B cell (primary cell): ENCODE measurements around the gene TEX101. TPM values are rescaled to one million over a fixed set of nuclear protein-coding genes. Genes with fewer than 3 reads are reported as not detected.
"Not testable (repeated sequence)": the region's sequence is repeated elsewhere in the genome, so short reads cannot be mapped to it uniquely, and the experiment has no call there.

ENCODE experiments used
- ATAC-seq: fragments of 200-7000 bp; cut with Tn5 transposase; one replicate; pipeline ENCODE4 v1.10.0; 2021; ENCODE audit warnings: low read depth, mild to moderate bottlenecking, moderate number of reproducible peaks, moderate library complexity
- CTCF ChIA-PET: fragments of 350-600 bp; sonication (Branson Sonifier 250); formaldehyde crosslinking; loops from one replicate; lab custom pipeline; 2021; ENCODE audit warnings: antibody characterized with exemption, inconsistent platforms; lab: Charles Lee
- POLR2A ChIA-PET: fragments of 350-600 bp; sonication (Branson Sonifier 250); formaldehyde crosslinking; loops from one replicate; lab custom pipeline; 2021; ENCODE audit warnings: antibody characterized with exemption; lab: Charles Lee
- DNase-seq: peaks from one replicate; pipeline ENCODE4 v3.0.0; 2013
- H2AFZ ChIP-seq: 2 replicates; pipeline ENCODE4 v1.6.1; 2012; ENCODE audit warnings: mild to moderate bottlenecking, low read depth, low read length; ENCODE audit not compliant: insufficient read depth, poor library complexity, severe bottlenecking
- H3K27ac ChIP-seq, 2 donors: 1 replicate in 1 of 2; 2 replicates in 1 of 2; pipeline ENCODE4 v1.5.1; 2012 to 2013; ENCODE audit warnings: low read length in 2 of 2, mild to moderate bottlenecking in 2 of 2, moderate library complexity in 1 of 2
- H3K27me3 ChIP-seq, 4 experiments: fragments of 200-600 bp in 1 of 4; sonication (generic) in 1 of 4; replicated peaks in 1 of 4; 1 replicate in 2 of 4; 2 replicates in 2 of 4; pipeline versions ENCODE4 v1.6.1 to v1.7.0; 2013 to 2016; ENCODE audit warnings: low read length in 3 of 4, mild to moderate bottlenecking in 2 of 4, mixed read lengths in 1 of 4, moderate library complexity in 1 of 4; ENCODE audit not compliant: insufficient read depth in 4 of 4, control insufficient read depth in 3 of 4; ENCODE audit errors: control extremely low read depth in 1 of 4
- H3K36me3 ChIP-seq, 2 experiments: replicated peaks in 1 of 2; 1 replicate in 1 of 2; 2 replicates in 1 of 2; pipeline versions ENCODE4 v1.6.1 to v1.7.1; 2013; ENCODE audit warnings: low read length in 1 of 2; ENCODE audit not compliant: insufficient read depth in 2 of 2, control insufficient read depth in 1 of 2; ENCODE audit errors: control extremely low read depth in 1 of 2, extremely low read depth in 1 of 2
- H3K4me1 ChIP-seq, 2 donors: fragments of 200-600 bp in 1 of 2; sonication (generic) in 1 of 2; 1 replicate in 1 of 2; 2 replicates in 1 of 2; pipeline versions ENCODE4 v1.5.1 to v1.6.1; 2013 to 2017; ENCODE audit warnings: low read length in 2 of 2; ENCODE audit not compliant: control insufficient read depth in 2 of 2, insufficient read depth in 2 of 2
- H3K4me2 ChIP-seq: replicated peaks from 2 replicates; pipeline ENCODE3; 2012; ENCODE audit warnings: mild to moderate bottlenecking, low read depth, low read length; ENCODE audit not compliant: poor library complexity, severe bottlenecking
- H3K4me3 ChIP-seq, 5 experiments: fragments of 200-600 bp in 1 of 5; sonication (generic) in 1 of 5; 1 replicate in 3 of 5; 2 replicates in 2 of 5; pipeline versions ENCODE4 v1.5.1 to v1.7.0; 2011 to 2016; ENCODE audit warnings: low read length in 4 of 5, mild to moderate bottlenecking in 4 of 5, low read depth in 2 of 5, control low read depth in 1 of 5, moderate library complexity in 1 of 5; ENCODE audit not compliant: insufficient read depth in 1 of 5; ENCODE audit errors: control extremely low read depth in 1 of 5, extremely low read depth in 1 of 5
- H3K79me2 ChIP-seq: fragments of 200-600 bp; sonication (generic); one replicate; pipeline ENCODE4 v1.6.0; 2016; ENCODE audit warnings: low read length; ENCODE audit not compliant: control insufficient read depth, insufficient read depth
- H3K9ac ChIP-seq: fragments of 200-600 bp; sonication (generic); 2 replicates; pipeline ENCODE4 v1.6.1; 2017; ENCODE audit warnings: mild to moderate bottlenecking, low read length, moderate library complexity
- H3K9me3 ChIP-seq, 3 donors: one replicate each; pipeline versions ENCODE4 v1.6.1 to v1.7.1; 2013; ENCODE audit warnings: low read length in 2 of 3; ENCODE audit not compliant: control insufficient read depth in 2 of 3, insufficient read depth in 1 of 3; ENCODE audit errors: control extremely low read depth in 1 of 3
- H4K20me1 ChIP-seq: 2 replicates; pipeline ENCODE4 v1.6.0; 2012; ENCODE audit warnings: mild to moderate bottlenecking, low read length; ENCODE audit not compliant: insufficient read depth, control insufficient read depth, poor library complexity, severe bottlenecking
- H3K27ac Mint-ChIP-seq: one replicate; pipeline ENCODE4 v1.8.0; 2021; ENCODE audit warnings: mixed read lengths
- H3K27me3 Mint-ChIP-seq: one replicate; pipeline ENCODE4 v1.8.0; 2021; ENCODE audit warnings: mixed read lengths
- H3K4me1 Mint-ChIP-seq: one replicate; pipeline ENCODE4 v1.8.0; 2021; ENCODE audit warnings: mixed read lengths
- H3K4me3 Mint-ChIP-seq: one replicate; pipeline ENCODE4 v1.8.0; 2021; ENCODE audit warnings: mixed read lengths
- H3K9me3 Mint-ChIP-seq: one replicate; pipeline ENCODE4 v1.8.0; 2022; ENCODE audit warnings: mixed read lengths; ENCODE audit not compliant: insufficient read depth
- EZH2 ChIP-seq: IDR thresholded peaks from 2 replicates; pipeline ENCODE4 v1.6.1; 2012; ENCODE audit warnings: borderline replicate concordance, low read depth, mild to moderate bottlenecking, moderate library complexity, low read length; ENCODE audit not compliant: insufficient read depth, poor library complexity, severe bottlenecking
- WGBS: methylation state at CpG from one replicate; pipeline ENCODE4 v1.1.5; 2013; ENCODE audit warnings: missing lambda C conversion rate; ENCODE audit not compliant: insufficient coverage; 5-methylcytosine and 5-hydroxymethylcytosine counted together
- intact Hi-C: fragments of 100-400 bp; cut with micrococcal nuclease; formaldehyde crosslinking; loops from one replicate; pipeline ENCODE4 v1.10.0; 2022
- polyA plus RNA-seq: library from polyadenylated mRNA; depleted of rRNA; stranded (reverse); fragments of >200 nt; gene quantifications from 2 replicates; pipeline ENCODE4 v1.2.3, GENCODE V29; 2012
- total RNA-seq, 2 donors: library from RNA; stranded (reverse); fragments of 120-200 nt in 1 of 2; gene quantifications; 1 replicate in 1 of 2; 2 replicates in 1 of 2; pipeline versions ENCODE4 v1.2.3 to v1.2.4, GENCODE V29; 2013 to 2022
- TF ChIP-seq, protein P1 (sequence below): fragments of 200-600 bp; IDR thresholded peaks from one replicate; pipeline ENCODE4 v1.8.0; 2022; ENCODE audit warnings: antibody characterized with exemption, mild to moderate bottlenecking

The TEX101 gene
- total and polyA plus RNA-seq, 2 donors (not counting 1 experiment from before 2014, with no cell fraction given), result not detected

DNA sequence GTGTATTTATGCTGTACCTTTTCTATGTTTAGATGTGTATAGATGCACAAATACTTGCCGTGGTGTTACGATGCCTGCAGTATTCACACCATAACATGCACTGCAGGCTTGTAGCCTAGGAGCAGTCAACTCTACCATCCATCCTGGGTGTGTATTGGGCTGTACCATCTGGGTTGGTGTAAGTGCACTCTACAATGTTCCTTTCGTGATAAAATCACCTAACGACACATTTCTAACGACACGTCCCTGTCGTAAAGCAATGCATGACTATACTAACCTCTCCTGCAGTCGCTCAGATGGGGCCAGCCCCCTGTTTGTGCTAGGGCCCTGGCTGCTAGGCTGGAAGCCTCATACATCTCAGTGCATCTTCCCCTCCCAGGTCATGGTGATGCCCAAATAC is 42.8 kb upstream of the TEX101 start:
- H3K4me1 Mint-ChIP-seq, result no peaks in the 10 kb centered on the region
- no peaks in the 10 kb centered on the region for H3K79me2 ChIP-seq
- intact Hi-C loops, result no loop called here
- TF ChIP-seq, protein P1, sequence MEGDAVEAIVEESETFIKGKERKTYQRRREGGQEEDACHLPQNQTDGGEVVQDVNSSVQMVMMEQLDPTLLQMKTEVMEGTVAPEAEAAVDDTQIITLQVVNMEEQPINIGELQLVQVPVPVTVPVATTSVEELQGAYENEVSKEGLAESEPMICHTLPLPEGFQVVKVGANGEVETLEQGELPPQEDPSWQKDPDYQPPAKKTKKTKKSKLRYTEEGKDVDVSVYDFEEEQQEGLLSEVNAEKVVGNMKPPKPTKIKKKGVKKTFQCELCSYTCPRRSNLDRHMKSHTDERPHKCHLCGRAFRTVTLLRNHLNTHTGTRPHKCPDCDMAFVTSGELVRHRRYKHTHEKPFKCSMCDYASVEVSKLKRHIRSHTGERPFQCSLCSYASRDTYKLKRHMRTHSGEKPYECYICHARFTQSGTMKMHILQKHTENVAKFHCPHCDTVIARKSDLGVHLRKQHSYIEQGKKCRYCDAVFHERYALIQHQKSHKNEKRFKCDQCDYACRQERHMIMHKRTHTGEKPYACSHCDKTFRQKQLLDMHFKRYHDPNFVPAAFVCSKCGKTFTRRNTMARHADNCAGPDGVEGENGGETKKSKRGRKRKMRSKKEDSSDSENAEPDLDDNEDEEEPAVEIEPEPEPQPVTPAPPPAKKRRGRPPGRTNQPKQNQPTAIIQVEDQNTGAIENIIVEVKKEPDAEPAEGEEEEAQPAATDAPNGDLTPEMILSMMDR, result no peak
- TF ChIP-seq EZH2, result no peak
- H3K4me1 ChIP-seq, result no peaks in the 10 kb centered on the region
- CTCF ChIA-PET, result no interaction called here
- WGBS, result no CpG with 5 or more reads among the region's 8 CpGs
- no peaks in the 10 kb centered on the region for H4K20me1 ChIP-seq
- H3K4me2 ChIP-seq, result no peak overlapping the region
- H3K4me3 Mint-ChIP-seq, result no peak overlapping the region
- no peak overlapping the region for H3K9ac ChIP-seq
- ATAC-seq (no peak), DNase-seq (no peak)
- H3K9me3 ChIP-seq, result no peaks in the 10 kb centered on the region
- no peak overlapping the region for H3K27ac ChIP-seq
- H3K27ac Mint-ChIP-seq, result no peak overlapping the region
- no peaks in the 10 kb centered on the region for H3K36me3 ChIP-seq
- H3K27me3 ChIP-seq, result no peaks in the 10 kb centered on the region
- no peak overlapping the region for H2AFZ ChIP-seq
- POLR2A ChIA-PET, result no interaction called here
- no peaks in the 10 kb centered on the region for H3K9me3 Mint-ChIP-seq
- H3K4me3 ChIP-seq, result no peak overlapping the region
- no peaks in the 10 kb centered on the region for H3K27me3 Mint-ChIP-seq

- H3K9me3 ChIP-seq, result no peaks in the 10 kb centered on the region
- ChIA-PET CTCF (no interaction called here), POLR2A (no interaction called here)
- no peak overlapping the region for H3K4me2 ChIP-seq
- H3K4me3 ChIP-seq, result no peak overlapping the region
- no peak overlapping the region for H3K9ac ChIP-seq
- Mint-ChIP-seq H3K27ac (no peak overlapping the region), H3K4me1 (no peaks in the 10 kb centered on the region), H3K9me3 (no peaks in the 10 kb centered on the region), H3K27me3 (no peaks in the 10 kb centered on the region), H3K4me3 (no peak overlapping the region)
- H3K27me3 ChIP-seq, result no peaks in the 10 kb centered on the region
- intact Hi-C loops, result no loop called here
- no peaks in the 10 kb centered on the region for H3K36me3 ChIP-seq
- H2AFZ ChIP-seq, result no peak overlapping the region
- no peaks in the 10 kb centered on the region for H3K79me2 ChIP-seq
- no peak overlapping the region for H3K27ac ChIP-seq
- DNase-seq (no peak), ATAC-seq (no peak)
- TF ChIP-seq, protein P1, result no peak
- no peak for TF ChIP-seq EZH2
- 85% methylated on average over 5 of the region's 7 CpGs for WGBS
- H4K20me1 ChIP-seq, result no peaks in the 10 kb centered on the region
- no peaks in the 10 kb centered on the region for H3K4me1 ChIP-seq
These were observed 42.2 kb upstream of the TEX101 start for GRCh38 chr19:43372462-43372861.

- intact Hi-C loops, H3K9ac ChIP-seq, ATAC-seq, CTCF ChIA-PET, H3K9me3 ChIP-seq, H3K4me1 ChIP-seq, H3K4me3 ChIP-seq, H3K4me3 Mint-ChIP-seq, H3K9me3 Mint-ChIP-seq, H3K27me3 ChIP-seq, H3K79me2 ChIP-seq, H3K27ac Mint-ChIP-seq, H3K27me3 Mint-ChIP-seq, POLR2A ChIA-PET, H2AFZ ChIP-seq, H4K20me1 ChIP-seq, DNase-seq, H3K27ac ChIP-seq, H3K4me1 Mint-ChIP-seq, H3K36me3 ChIP-seq, H3K4me2 ChIP-seq: not testable (repeated sequence)
- WGBS, result no CpG with 5 or more reads among the region's 3 CpGs
These were observed 37.1 kb upstream of the TEX101 start for GRCh38 chr19:43377624-43378023.
